Activated CD4-positive, CD25-positive, alpha-beta regulatory T cell treated with anti-CD3 and anti-CD28 coated beads, Interleukin-2, amount 50 U/mL, for 16 hours (primary cell): ENCODE results near the gene GPC3.
"Not testable (repeated sequence)": the region's sequence is repeated elsewhere in the genome, so short reads cannot be mapped to it uniquely, and the experiment has no call there.

Source experiments
- DNase-seq: peaks from one replicate; pipeline ENCODE4 v3.0.0-alpha.2; 2020; ENCODE audit warnings: low read depth, low spot score

GPC3 gene

DNA sequence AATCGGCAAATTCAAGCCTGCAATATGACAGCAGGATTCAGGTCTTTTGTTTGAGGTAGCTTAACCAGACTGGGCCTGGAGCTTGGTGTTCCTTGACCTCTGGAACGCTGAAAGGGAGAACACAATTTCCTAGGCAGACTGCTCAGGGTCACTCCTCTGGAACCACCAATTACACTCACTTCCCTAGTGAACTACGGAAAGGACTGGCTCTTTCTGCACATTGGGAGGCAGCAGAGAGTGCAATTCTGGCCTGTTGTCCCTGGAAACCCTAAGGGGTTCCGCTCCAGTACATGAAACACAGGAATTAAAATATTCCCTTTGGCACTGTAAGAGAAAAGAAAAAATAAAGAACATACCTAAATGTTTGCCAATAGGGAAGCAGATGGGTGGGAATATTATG is 58.6 kb downstream of the GPC3 start:
- no peak for DNase-seq

DNA sequence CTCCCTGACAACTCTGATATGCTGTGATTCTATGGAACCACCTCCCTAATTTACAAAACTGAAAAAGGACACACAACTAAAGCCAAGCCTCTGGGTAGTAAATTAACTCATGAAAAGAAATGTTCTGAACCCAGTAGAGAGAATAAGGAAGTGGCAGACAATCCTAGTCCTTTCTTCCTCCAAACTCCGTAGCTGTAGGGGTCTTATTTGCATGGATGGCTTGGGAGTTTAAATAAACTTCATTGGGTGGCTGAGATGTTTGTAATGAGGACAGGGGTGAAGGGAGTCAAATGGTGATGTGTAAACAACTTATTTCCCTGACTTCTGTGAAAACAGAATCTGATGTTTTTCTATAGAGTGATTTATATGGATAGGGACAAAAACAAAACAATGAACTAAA is 59.3 kb downstream of the GPC3 start:
- DNase-seq, result no peak

DNA sequence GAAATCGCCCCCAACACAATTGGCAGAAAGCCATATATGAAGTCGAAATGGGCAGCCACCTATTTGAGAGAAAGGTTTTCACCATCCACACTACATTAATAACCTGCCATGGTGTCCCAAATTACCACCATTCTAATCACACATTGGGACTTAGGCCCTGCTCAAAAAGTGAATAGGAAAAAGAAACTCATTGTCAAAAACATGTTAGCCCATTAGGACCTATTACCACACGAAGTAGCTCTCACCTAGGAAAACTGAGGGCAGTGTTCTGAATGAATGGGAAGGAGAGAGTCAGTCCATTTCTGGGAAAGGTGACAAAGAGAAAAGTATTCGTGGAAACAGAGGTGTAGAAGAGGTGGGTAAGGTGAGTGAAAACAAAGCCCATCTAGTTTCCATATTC is 60.8 kb downstream of the GPC3 start:
- DNase-seq, result no peak

DNA sequence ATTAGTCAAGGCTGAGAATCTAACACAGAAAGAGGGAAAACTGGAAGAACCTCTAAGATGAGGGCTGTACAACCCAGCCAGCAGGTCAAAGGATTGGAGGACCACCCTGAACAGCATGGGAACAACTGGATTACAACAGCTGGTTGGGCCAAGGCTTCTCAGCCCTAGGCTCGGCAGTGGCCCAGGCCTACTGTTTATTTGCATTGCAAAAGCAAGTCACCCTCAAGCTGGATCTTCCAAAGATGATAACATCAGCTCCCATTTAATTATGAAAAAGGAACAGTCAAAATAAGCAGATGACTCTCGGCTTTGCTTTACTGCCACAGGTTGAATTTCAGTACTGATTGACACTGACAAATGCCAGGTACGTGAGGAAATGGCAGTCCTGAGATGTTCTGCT is 61.8 kb downstream of the GPC3 start:
- DNase-seq, result no peak

DNA sequence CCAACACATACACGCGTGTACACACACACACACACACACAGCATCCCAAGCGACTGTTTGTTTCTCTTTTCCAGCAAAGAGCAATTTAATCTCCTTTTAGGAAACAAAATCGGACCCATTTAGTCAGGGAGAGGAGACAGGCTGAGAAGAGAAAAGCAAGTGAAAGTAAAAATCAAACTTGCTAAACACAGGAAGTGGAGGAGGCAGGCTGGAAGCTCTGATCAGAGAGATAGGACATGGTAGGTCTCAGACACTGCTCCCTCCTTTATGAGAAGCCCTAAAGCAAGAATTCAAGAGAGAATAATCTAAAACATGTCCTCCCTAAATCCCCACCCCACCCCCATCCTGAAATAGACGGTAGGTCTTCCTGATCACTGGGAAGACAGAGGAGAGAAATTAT is 62.3 kb downstream of the GPC3 start:
- DNase-seq, result no peak

DNA sequence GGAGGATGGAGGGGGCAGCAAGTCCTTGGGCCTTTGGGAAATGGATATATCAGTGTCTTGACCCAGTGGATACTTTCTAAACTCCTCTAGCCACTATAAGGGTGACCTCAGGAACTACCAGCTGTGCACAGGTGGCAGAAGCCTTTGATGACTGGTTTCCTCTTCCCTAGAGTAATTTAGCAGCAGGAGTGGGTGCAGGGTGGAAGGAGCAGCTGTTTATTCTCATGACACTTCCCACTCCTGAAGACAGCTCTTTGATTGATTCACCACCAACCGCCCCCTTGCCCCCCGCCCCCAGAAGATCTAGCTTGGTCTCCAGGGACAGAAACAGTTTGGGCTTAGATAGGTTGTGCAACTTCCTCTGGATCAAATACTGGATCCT is 63.0 kb downstream of the GPC3 start:
- no peak for DNase-seq

DNA sequence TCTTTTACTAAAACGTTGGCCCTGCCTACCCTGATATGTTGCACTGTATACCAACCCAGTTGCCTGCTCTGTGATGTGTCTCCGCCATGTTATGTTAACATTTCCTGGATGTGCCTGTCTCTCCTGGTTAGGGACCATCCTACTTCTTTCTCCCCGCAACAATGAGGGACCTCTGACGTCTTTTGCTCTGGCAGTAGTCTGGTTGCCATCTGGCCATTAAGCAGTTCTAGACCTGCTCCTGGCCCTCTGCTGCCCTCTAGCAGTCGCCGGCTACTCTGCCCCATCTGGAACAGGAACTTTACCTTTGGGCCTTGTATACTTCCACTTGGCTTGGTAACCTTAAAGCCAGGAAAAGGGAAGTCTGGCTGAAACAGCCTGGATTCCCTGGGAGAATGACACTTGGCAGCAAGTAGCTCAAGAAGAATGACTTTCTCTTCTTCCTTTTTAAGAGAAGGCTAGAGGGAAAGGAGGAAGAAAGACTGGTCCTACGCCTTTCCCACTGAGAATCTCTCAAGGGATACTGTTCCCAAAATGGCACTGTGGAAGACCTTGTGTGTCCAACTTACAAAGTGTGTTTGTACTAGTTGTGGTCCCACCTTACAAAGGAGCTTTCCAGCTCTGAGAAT is 63.5 kb downstream of the GPC3 start:
- DNase-seq, result no peak

DNA sequence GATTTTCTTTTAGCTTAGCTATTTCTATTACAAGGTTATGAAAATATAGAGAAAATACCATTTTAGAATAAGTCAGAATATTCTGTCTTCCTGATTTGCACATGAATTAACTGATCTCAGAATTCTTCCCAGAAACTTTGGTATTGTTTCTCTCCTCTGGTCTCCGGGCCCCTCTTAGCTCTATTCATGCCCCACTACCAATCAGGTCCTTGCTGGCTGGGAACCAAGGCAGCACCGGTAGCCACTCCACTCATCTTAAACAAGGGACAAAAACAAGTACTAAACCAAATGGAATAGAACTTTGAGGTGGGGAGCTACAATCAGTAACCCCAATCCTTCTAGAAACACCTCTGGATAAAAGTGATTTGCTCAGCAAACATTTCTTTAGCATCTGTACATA is 64.3 kb downstream of the GPC3 start:
- no peak for DNase-seq

DNA sequence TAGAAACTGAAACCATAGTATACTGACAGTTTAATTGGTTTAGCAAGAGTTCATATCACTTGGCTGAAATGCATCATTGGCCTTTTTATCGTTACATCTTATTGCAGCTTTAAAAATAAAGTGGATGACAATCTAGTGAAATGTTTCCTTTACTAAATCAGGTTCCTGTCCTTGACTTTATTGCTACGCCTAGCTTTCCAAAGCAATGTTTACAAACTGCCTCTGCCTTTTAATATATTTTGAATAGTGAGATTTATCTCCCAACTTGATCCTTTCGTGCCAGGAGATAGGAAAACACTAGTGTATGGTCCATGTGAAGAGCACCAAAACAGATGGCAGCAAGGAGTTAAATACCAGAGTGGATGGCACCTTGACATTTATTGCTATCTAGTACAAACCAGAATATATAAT is 67.0 kb downstream of the GPC3 start:
- DNase-seq, result no peak

DNA sequence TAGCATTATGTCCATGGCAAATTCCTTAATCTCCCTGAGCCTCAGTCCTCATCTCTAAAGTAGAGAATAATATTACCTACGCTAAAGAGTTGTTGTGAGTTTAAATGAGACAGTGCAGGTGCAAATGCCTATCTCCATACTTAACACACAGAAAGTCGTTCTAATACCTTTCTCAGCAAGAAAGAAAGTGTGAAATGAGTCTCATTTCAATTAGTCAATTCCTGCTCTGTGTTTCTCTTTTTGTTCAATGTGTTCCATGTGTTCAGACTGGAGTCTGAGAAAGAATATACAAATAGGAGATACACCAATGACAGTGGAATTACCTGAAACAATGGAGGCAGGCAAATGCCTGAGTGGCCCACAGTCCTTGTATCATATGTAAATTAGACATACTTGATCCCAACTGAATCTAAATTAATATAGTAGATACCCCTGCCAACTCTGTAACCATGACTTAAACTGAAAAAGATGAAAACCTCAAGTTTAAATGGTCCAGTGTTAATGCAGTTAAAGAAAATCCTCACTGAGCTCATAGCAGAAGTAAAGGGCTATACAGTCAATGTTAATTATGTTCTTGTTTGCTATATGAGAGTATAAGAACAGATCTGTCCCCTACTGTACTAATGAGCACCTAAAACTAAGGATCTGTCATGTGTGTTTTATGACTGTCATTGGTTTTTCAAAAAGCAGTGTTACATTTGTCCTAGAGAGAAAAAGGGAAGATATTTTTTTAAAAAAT is 68.2 kb downstream of the GPC3 start:
- no peak for DNase-seq

DNA sequence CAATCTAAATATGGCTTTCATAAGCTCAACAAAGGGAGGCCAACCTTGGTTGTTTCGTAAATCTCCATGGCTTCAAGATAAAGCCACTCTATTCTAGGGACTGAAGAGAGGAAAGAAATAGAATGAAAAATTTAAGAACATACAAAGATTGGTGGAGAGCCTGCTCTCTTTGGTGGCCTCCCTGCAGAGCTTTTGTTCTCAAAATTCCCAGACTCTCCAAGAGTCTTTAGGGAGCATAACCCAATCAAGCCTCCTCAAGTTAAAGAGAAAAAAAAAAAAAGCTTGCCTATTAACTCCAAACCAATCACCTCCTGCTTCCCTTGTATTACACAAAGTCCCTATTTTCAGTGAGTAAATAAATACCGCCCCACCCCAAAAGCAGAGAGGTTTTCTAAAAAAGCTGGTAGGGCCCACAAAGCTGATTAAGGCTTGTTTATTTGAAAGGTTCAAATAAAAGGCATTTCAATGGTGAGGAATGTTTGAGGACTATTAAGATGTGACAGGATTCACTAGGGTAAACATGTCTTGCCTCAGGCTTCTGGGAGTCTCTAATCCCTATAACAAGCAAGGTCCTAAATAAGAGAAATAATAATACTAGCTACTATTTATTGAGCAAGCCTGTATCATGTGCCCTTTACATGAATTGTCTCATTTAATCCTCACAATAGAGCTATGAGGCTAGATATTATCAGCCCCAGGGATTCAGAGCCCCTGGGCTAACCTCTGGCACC is 71.6 kb downstream of the GPC3 start:
- no peak for DNase-seq

DNA sequence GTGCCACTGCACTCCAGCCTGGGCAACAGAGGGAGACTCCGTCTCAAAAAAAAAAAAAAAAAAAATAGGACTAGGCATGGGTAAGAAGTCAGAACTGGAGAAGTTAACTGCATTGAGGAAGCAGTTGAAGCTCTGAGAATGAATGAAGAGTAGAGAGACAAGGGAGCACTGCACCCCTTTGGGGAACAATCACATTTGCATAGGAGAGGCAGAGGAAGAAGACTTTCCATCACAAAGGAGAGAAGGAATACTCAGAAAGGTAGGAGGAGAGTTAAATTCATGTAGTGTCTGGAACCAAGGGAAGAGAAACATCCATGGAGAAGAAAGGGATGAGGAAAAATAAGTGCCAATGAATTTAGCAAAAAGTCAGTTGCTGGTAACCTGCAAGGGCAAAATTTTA is 72.4 kb downstream of the GPC3 start:
- DNase-seq, result no peak

DNA sequence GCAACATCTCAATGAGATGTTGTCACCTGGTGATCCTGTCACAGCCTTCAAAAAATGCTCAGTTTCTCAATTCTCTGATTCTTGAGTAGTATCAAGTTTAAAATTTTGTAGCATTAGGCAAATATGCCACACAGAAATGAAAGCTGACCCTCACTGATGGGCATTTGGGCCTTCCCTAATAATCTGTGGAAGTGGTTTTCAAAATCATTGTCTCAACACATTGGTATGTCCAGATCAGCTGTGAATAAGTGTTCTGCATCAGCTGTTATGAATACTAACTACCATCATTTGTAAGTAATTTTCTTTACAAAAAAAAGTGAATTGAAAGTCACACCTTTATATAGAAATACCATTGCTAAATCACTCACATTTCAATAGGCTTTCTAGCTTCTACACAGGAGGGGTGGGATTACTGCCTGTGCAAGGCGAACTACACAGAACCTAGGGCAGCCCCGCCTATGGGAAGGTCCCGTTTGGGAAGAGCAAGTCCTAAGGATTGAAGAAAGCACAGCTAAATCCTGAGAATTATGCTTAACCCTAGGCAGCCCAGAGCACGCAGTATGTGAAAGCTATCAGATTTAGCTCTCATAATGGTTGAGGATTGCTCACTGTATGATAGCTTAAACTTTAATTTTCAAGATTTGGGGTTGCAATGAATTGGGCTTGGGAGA is 73.4 kb downstream of the GPC3 start:
- DNase-seq, result no peak

DNA sequence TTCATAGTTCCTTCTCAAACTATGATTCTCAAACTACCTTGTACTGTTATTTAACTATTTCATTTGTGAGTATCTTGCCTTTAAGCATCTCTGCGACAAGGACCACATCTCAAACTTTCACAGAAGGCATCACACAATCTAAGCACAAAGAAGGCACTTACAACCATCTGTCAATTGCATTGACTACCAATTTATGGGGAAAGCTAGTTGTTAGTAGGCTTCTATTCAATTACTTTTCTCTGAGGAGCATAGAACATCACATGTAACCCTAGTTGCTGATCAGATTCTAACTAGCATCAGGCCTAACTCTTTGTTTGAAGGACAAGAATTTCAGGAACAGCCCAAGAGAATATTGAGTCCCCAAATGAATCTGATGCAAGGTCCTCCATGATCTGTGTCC is 74.9 kb downstream of the GPC3 start:
- DNase-seq, result no peak

DNA sequence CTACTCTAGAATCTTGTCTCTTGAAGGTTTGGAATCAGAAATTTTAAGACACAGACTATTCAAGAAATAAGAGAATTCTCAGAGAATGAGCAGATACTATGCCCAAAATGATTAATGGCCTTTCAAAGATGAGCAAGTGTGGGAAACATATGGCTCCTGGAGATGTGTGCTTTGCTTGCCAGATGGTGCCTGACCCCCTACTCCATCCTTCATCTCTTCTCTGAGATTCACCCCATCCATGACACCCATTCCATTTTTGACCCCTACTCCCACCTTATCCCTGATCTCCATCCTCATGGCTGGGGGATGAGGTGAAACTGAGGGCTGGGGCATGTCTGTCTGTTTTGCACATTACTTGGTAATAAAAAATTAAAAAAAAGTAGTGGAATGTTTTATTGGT is 75.5 kb downstream of the GPC3 start:
- DNase-seq, result no peak

DNA sequence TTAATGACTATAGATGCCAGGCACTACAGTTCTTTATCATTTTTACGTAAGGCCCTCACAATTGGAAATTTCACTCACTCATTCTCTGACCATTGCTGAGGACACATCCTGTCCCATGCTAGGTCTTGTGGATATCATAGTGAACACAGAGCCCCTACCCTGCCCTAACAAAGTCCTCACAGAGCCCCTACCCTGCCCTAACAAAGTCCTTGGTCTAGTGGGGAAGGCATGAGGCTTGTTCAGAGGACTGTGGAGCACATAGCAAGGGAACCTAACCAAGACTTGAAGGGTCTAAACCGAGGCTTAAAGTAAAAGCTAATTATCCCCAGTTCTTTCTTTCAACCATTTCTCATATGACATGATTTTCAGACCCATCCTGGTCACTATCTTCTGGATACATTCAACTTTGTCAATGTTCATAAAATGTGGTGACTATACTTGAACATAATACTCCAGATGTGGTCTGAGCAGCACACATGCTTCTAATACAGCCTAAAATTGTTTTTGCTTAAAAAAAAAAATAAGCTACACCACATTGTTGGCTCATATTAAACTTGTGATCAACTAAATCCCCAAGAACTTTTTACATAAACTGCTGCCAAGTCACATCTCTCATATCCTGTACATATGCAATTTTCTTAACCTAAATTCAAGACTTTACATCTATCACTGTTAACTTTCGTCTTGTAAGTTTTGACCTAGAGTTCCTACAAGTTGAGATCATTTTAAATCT is 77.0 kb downstream of the GPC3 start:
- DNase-seq, result no peak

DNA sequence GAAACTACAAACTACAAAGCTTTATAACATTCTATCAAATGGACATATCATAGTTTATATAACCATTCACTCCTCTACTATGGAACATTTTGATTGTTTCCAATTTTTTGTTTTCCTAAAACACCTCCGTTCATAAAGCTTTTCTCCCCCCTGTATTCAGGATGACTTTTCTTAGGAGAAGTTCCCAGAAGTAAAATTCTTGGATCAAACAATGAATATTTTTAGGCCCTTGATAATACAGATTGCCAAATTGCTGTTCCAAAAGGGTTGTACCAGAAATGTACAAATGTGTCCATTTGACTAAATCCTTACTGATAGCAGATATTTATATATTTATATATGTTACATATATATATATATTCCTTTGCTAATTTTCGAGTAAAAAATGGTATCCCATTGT is 77.8 kb downstream of the GPC3 start:
- DNase-seq, result no peak

DNA sequence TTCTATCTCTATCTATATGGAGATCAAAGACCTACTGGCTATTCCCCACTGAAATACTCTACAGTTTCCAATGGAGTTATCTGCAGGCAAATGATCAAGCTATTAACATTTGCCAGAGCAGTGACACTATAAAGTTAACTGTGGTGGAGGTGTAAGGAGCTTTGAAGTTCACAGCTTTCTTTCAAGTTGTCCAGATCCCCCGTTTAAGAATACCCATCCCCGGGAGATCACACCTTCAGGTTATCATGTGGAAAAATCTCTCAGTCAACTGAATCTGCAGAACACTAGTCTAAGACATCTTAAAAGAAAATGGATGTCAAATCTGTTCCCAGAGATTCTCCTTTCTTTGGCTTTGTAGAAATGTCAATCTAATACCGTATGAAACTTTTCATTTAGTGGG is 80.1 kb downstream of the GPC3 start:
- DNase-seq, result no peak

DNA sequence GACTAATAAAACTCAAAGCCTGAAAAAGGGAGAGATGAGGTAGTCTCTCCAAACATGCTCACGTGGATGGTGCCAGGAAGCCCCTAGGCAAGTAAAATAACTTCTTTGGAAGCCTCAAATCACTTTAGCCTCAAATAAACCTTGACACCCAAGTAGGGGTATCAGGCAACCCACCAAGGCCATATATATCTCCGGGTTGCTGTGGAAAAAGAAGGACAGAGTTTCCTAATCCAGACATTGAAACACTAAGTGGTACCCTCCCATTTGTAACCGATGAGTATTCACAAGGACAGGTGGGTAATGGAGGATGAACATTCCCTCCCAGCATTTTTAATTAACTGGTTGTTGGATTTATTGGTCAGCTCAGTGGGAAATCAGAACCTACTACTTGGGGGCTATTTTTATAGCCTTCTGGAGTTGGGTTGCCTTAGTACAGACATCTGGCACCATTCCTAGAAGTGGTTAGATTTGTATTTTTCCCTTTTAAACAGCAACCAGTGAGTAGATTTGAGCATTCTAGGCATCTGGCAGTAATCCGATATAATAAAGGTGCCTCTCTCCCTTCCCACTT is 87.7 kb downstream of the GPC3 start:
- no peak for DNase-seq

DNA sequence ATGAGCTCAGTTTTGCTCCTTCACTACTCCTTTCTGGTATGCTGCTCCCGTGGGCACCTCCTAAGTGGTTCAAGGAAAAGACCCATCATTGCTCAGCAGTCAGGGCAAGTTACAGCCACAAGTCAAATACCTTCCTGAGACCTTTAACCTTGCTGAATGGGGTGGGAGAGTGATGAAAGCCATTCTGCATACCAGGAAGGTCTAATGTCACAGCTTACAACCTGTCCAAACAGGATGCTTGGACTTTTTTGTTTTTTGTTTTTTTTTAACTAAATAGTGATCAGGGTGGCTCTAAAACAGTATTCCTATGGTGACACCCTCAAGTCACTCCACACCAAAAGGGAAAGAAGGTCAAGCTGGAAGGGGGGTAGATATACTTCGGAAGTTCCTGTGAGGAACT is 93.1 kb downstream of the GPC3 start:
- no peak for DNase-seq

DNA sequence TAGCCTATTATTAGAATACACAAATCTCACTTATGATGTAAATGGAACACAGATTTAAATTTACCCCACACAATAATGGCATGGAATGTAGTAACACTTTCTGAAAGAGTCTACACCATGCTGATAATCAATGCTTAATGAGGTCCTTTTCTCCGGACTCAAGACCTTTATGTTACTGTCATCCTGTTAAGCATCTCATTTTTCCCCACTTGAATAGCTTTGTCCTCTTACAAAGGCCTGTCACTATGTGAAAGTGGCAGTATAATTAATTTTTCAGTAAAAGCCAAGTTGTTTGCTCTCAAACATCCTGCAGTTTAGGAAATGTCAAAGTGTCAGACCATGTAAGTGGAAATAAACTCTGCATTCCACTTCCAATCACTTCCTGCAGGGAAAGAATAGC is 96.4 kb downstream of the GPC3 start:
- DNase-seq, result no peak

DNA sequence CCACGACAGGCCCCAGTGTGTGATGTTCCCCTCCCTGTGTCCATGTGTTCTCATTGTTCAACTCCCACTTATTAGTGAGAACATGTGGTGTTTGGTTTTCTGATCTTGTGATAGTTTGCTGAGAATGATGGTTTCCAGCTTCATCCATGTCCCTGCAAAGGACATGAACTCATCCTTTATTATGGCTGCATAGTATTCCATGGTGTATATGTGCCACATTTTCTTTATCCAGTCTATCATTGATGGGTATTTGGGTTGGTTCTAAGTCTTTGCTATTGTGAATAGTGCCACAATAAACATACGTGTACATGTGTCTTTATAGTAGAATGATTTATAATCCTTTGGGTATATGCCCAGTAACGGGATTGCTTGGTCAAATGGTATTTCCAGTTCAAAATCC is 97.3 kb downstream of the GPC3 start:
- DNase-seq, result not testable (repeated sequence)
